ENCODE results near the gene CARS1.

Gene CARS1

GRCh38 chr11:3055891-3056290 is 1.3 kb downstream of the CARS1 start:
- Histone ChIP-seq H3K36me3 (ENCODE audit: control insufficient read depth, low read length) (peaks cover 36% of the 10 kb centered on the region), H4K20me1 (ENCODE audit: control insufficient read depth, insufficient read depth, low read depth, low read length) (peaks cover 12% of the 10 kb centered on the region), H3K9me3 (ENCODE audit: control insufficient read depth, insufficient read depth, low read length) (no peaks in the 10 kb centered on the region), H3K27me3 (ENCODE audit: control insufficient read depth, low read length) (no peaks in the 10 kb centered on the region), H3K4me3 (ENCODE audit: low read length) (peak overlapping the region; percentile 82), H3K9me2 (replicated peaks; ENCODE audit: control insufficient read depth, low read length) (no peaks in the 10 kb centered on the region), H3K79me2 (ENCODE audit: control insufficient read depth, low read length) (peaks cover 59% of the 10 kb centered on the region), H3K27ac (ENCODE audit: low read depth, low read length) (no peak overlapping the region), H3F3A (ENCODE audit: control insufficient read depth, insufficient read depth) (no peaks in the 10 kb centered on the region), H3K4me2 (ENCODE audit: low read length) (peak overlapping the region; percentile 95), H3K4me1 (ENCODE audit: control insufficient read depth, low read length) (peaks cover 35% of the 10 kb centered on the region)
- TF ChIP-seq EZH2phosphoT487 (IDR thresholded peaks at IDR 0.05; ENCODE audit: borderline replicate concordance, low read length) (no peak), CTCF (IDR thresholded peaks at IDR 0.05; ENCODE audit: low read depth, low read length, poor library complexity, severe bottlenecking) (no peak)

DNA sequence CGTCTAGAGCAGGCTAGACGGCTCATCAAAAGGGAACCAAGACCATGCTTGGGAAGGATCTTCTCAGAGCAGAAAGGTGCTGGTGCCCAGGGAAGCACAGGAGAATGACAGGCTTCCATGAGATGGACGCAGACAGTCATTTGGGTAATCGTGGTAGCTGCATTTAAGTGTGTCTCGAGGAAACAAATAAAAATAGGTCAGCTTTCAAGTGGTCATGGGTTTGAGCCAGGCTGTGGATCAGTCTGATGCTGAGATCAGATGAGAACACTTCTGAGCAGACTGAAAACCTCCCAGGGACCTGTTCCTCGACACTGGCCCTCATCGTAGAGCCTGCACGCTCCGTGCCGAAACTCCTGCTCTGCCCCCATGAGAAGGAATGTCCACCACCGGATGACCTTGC is 4.7 kb downstream of the CARS1 start:
- Histone ChIP-seq H3K27ac (ENCODE audit: low read depth, low read length) (no peak overlapping the region), H3K79me2 (ENCODE audit: control insufficient read depth, low read length) (peaks cover 93% of the 10 kb centered on the region), H3K9me3 (ENCODE audit: control insufficient read depth, insufficient read depth, low read length) (no peaks in the 10 kb centered on the region), H3K9me2 (replicated peaks; ENCODE audit: control insufficient read depth, low read length) (no peaks in the 10 kb centered on the region), H3F3A (ENCODE audit: control insufficient read depth, insufficient read depth) (no peaks in the 10 kb centered on the region), H3K36me3 (ENCODE audit: control insufficient read depth, low read length) (peaks cover 49% of the 10 kb centered on the region), H3K27me3 (ENCODE audit: control insufficient read depth, low read length) (no peaks in the 10 kb centered on the region), H3K4me1 (ENCODE audit: control insufficient read depth, low read length) (peaks cover 48% of the 10 kb centered on the region), H4K20me1 (ENCODE audit: control insufficient read depth, insufficient read depth, low read depth, low read length) (peaks cover 20% of the 10 kb centered on the region), H3K4me2 (ENCODE audit: low read length) (no peak overlapping the region; the same call in 1 of the 2 replicates), H3K4me3 (ENCODE audit: low read length) (no peak overlapping the region)
- TF ChIP-seq CTCF (IDR thresholded peaks at IDR 0.05; ENCODE audit: low read depth, low read length, poor library complexity, severe bottlenecking) (no peak), EZH2phosphoT487 (IDR thresholded peaks at IDR 0.05; ENCODE audit: borderline replicate concordance, low read length) (no peak)

- peaks cover 20% of the 10 kb centered on the region for H4K20me1 ChIP-seq (ENCODE audit: control insufficient read depth, insufficient read depth, low read depth, low read length)
- H3K27me3 ChIP-seq (ENCODE audit: control insufficient read depth, low read length), result no peaks in the 10 kb centered on the region
- H3K4me3 ChIP-seq (ENCODE audit: low read length), result no peak overlapping the region
- H3K4me1 ChIP-seq (ENCODE audit: control insufficient read depth, low read length), result peaks cover 46% of the 10 kb centered on the region
- no peaks in the 10 kb centered on the region for H3K9me2 ChIP-seq (replicated peaks; ENCODE audit: control insufficient read depth, low read length)
- TF ChIP-seq EZH2phosphoT487 (IDR thresholded peaks at IDR 0.05; ENCODE audit: borderline replicate concordance, low read length) (no peak), CTCF (IDR thresholded peaks at IDR 0.05; ENCODE audit: low read depth, low read length, poor library complexity, severe bottlenecking) (no peak)
- peaks cover 53% of the 10 kb centered on the region for H3K36me3 ChIP-seq (ENCODE audit: control insufficient read depth, low read length)
- H3K9me3 ChIP-seq (ENCODE audit: control insufficient read depth, insufficient read depth, low read length), result no peaks in the 10 kb centered on the region
- H3K4me2 ChIP-seq (ENCODE audit: low read length), result peak overlapping the region; percentile 30
- H3K27ac ChIP-seq (ENCODE audit: low read depth, low read length), result no peak overlapping the region
- H3F3A ChIP-seq (ENCODE audit: control insufficient read depth, insufficient read depth), result no peaks in the 10 kb centered on the region
- H3K79me2 ChIP-seq (ENCODE audit: control insufficient read depth, low read length), result peaks cover 96% of the 10 kb centered on the region
Measured at GRCh38 chr11:3052109-3052479, 5.1 kb downstream of the CARS1 start.

Data from DOHH2 (cell line).